Trophoblast cell (in vitro differentiated cells and primary cell): ENCODE data around the gene HPS6.
"Not testable (repeated sequence)": the region's sequence is repeated elsewhere in the genome, so short reads cannot be mapped to it uniquely, and the experiment has no call there.

Experiments
- DNase-seq, 2 donors: peaks; one replicate each; pipeline ENCODE4 v3.0.0-alpha.2; 2016
- H2AFZ ChIP-seq: 2 replicates; pipeline ENCODE4 v1.6.1; 2013; ENCODE audit warnings: low read length, moderate library complexity, mild to moderate bottlenecking; ENCODE audit not compliant: insufficient read depth, poor library complexity
- H2AK5ac ChIP-seq: 2 replicates; pipeline ENCODE4 v1.6.1; 2013; ENCODE audit warnings: mild to moderate bottlenecking, low read length
- H2BK120ac ChIP-seq: 2 replicates; pipeline ENCODE4 v1.6.1; 2013; ENCODE audit warnings: low read length, mild to moderate bottlenecking, moderate library complexity; ENCODE audit not compliant: insufficient read depth, poor library complexity
- H2BK12ac ChIP-seq: 2 replicates; pipeline ENCODE4 v1.6.1; 2013; ENCODE audit warnings: mild to moderate bottlenecking, low read length, moderate library complexity
- H2BK5ac ChIP-seq: 2 replicates; pipeline ENCODE4 v1.6.1; 2013; ENCODE audit warnings: low read length, low read depth, moderate library complexity, mild to moderate bottlenecking; ENCODE audit not compliant: poor library complexity
- H3K14ac ChIP-seq: 2 replicates; pipeline ENCODE4 v1.6.1; 2013; ENCODE audit warnings: mild to moderate bottlenecking, low read length
- H3K18ac ChIP-seq: 2 replicates; pipeline ENCODE4 v1.6.1; 2013; ENCODE audit warnings: mild to moderate bottlenecking, low read length
- H3K23ac ChIP-seq: 2 replicates; pipeline ENCODE4 v1.6.1; 2013; ENCODE audit warnings: low read length
- H3K27ac ChIP-seq: 2 replicates; pipeline ENCODE4 v1.5.1; 2013; ENCODE audit warnings: low read depth, mild to moderate bottlenecking, inconsistent platforms, low read length, moderate library complexity
- H3K27me3 ChIP-seq: 2 replicates; pipeline ENCODE4 v1.6.1; 2013; ENCODE audit warnings: inconsistent platforms, mild to moderate bottlenecking, low read length, moderate library complexity; ENCODE audit not compliant: insufficient read depth
- H3K36me3 ChIP-seq, 2 experiments: 1 replicate in 1 of 2; 2 replicates in 1 of 2; pipeline ENCODE4 v1.6.1; 2013; ENCODE audit warnings: low read length in 2 of 2, mild to moderate bottlenecking in 2 of 2, moderate library complexity in 1 of 2; ENCODE audit not compliant: insufficient read depth in 2 of 2, control insufficient read depth in 1 of 2
- H3K4ac ChIP-seq: 2 replicates; pipeline ENCODE4 v1.6.1; 2013; ENCODE audit warnings: low read depth, mild to moderate bottlenecking, low read length, moderate library complexity
- H3K4me1 ChIP-seq, 2 experiments: 1 replicate in 1 of 2; 2 replicates in 1 of 2; pipeline ENCODE4 v1.6.1; 2013; ENCODE audit warnings: low read length in 2 of 2, mild to moderate bottlenecking in 2 of 2, moderate library complexity in 1 of 2; ENCODE audit not compliant: insufficient read depth in 2 of 2, control insufficient read depth in 1 of 2
- H3K4me2 ChIP-seq: 2 replicates; pipeline ENCODE4 v1.6.1; 2013; ENCODE audit warnings: inconsistent platforms, mild to moderate bottlenecking, low read length, moderate library complexity
- H3K4me3 ChIP-seq: 2 replicates; pipeline ENCODE4 v1.5.1; 2013; ENCODE audit warnings: mild to moderate bottlenecking, low read depth, low read length, inconsistent platforms
- H3K79me1 ChIP-seq: one replicate; pipeline ENCODE4 v1.6.1; 2013; ENCODE audit warnings: low read length
- H3K79me2 ChIP-seq: 2 replicates; pipeline ENCODE4 v1.6.1; 2013; ENCODE audit warnings: low read length, mild to moderate bottlenecking; ENCODE audit not compliant: control insufficient read depth, insufficient read depth, poor library complexity
- H3K9ac ChIP-seq: 2 replicates; pipeline ENCODE4 v1.6.1; 2013; ENCODE audit warnings: mild to moderate bottlenecking, low read length
- H3K9me3 ChIP-seq: 2 replicates; pipeline ENCODE4 v1.6.1; 2013; ENCODE audit warnings: low read depth, mild to moderate bottlenecking, control low read depth, inconsistent platforms, low read length; ENCODE audit not compliant: insufficient read depth
- H4K12ac ChIP-seq: 2 replicates; pipeline ENCODE4 v1.6.1; 2013; ENCODE audit warnings: low read depth, mild to moderate bottlenecking, low read length, moderate library complexity
- H4K8ac ChIP-seq: 2 replicates; pipeline ENCODE4 v1.6.1; 2013; ENCODE audit warnings: low read depth, mild to moderate bottlenecking, low read length, moderate library complexity
- H4K91ac ChIP-seq: one replicate; pipeline ENCODE4 v1.6.1; 2013; ENCODE audit warnings: low read depth, mild to moderate bottlenecking, low read length, moderate library complexity
- WGBS: extraction: QIAGEN DNeasy Blood & Tissue Kit; methylation state at CpG from one replicate; pipeline ENCODE4 v1.1.7; 2013; ENCODE audit warnings: missing lambda C conversion rate; ENCODE audit not compliant: insufficient read length, insufficient coverage; ENCODE audit errors: extremely low coverage; 5-methylcytosine and 5-hydroxymethylcytosine counted together

The HPS6 gene

DNA sequence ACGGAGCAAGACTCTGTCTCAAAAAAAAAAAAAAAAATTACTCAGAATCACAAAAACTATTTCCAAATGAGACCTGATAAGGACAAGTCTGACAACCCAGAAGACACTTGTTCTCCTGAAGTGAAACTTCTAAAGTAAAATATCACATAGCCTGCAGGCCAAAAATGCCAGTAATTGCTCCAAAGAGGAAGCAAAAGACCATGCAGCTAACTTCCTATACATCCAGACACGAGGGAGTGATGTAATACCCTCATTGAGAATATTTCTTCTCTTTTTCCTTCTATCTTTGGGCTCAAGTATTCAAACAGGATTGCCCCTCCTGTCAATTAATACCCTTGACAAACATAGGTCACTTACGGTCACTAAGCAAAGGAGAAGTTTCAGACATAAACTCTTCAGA is 40.4 kb upstream of the HPS6 start:
- H3K79me2 ChIP-seq, result no peaks in the 10 kb centered on the region

DNA sequence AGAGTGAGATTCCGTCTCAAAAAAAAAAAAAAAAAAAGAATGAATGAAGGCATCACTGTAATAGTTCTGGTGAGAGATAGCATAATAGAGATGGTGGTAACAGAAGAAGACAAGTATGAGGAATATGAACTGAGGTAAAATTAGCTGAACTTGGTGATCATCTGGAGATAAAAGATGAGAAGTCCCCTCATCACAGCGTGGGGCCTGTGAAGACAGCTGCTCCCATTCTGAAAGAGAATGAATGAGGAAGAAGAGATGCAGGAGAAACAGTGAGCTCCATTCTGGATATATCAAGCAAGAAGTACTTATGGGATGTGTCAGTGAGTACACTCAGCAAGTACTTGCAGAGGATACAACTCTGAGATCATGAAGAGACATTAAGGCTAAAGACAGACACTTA is 37.9 kb upstream of the HPS6 start:
- no peak overlapping the region for H3K4ac ChIP-seq
- no peaks in the 10 kb centered on the region for H3K79me1 ChIP-seq
- DNase-seq, result peak; percentile 52 to 80
- no peak overlapping the region for H2AK5ac ChIP-seq
- no peak overlapping the region for H2BK120ac ChIP-seq
- no CpG with 5 or more reads among the region's 2 CpGs for WGBS
- H3K4me1 ChIP-seq, result no peaks in the 10 kb centered on the region
- H3K27me3 ChIP-seq, result no peaks in the 10 kb centered on the region
- no peak overlapping the region for H3K18ac ChIP-seq
- no peak overlapping the region for H3K4me3 ChIP-seq
- no peak overlapping the region for H4K91ac ChIP-seq
- H3K4me2 ChIP-seq, result no peak overlapping the region
- no peak overlapping the region for H2BK5ac ChIP-seq
- no peaks in the 10 kb centered on the region for H3K79me2 ChIP-seq
- no peak overlapping the region for H3K23ac ChIP-seq
- no peak overlapping the region for H3K9ac ChIP-seq
- H3K14ac ChIP-seq, result no peak overlapping the region
- H4K8ac ChIP-seq, result no peak overlapping the region
- H3K9me3 ChIP-seq, result no peaks in the 10 kb centered on the region
- H2AFZ ChIP-seq, result no peak overlapping the region
- H4K12ac ChIP-seq, result no peak overlapping the region
- peaks cover 14 to 15% of the 10 kb centered on the region in 2 experiments for H3K36me3 ChIP-seq
- no peak overlapping the region for H3K27ac ChIP-seq
- H2BK12ac ChIP-seq, result no peak overlapping the region

More for the DNA sequence above, 40.4 kb upstream of the HPS6 start:
- no peaks in the 10 kb centered on the region for H3K79me1 ChIP-seq
- H2AFZ ChIP-seq, result no peak overlapping the region
- H3K4ac ChIP-seq, result no peak overlapping the region
- H2BK120ac ChIP-seq, result no peak overlapping the region
- no peak overlapping the region for H4K91ac ChIP-seq
- no peak overlapping the region for H2BK12ac ChIP-seq
- H4K8ac ChIP-seq, result no peak overlapping the region
- no peak overlapping the region for H3K27ac ChIP-seq
- no CpG with 5 or more reads among the region's 3 CpGs for WGBS
- no peaks in the 10 kb centered on the region for H3K9me3 ChIP-seq
- H4K12ac ChIP-seq, result no peak overlapping the region
- H3K4me1 ChIP-seq, result no peaks in the 10 kb centered on the region
- H3K36me3 ChIP-seq, result peaks cover 15 to 19% of the 10 kb centered on the region in 2 experiments
- no peak overlapping the region for H3K18ac ChIP-seq
- no peak overlapping the region for H3K4me2 ChIP-seq
- H3K9ac ChIP-seq, result no peak overlapping the region
- H2AK5ac ChIP-seq, result no peak overlapping the region
- DNase-seq, result peak; percentile 69 to 96
- H3K4me3 ChIP-seq, result no peak overlapping the region
- no peaks in the 10 kb centered on the region for H3K27me3 ChIP-seq
- no peak overlapping the region for H3K23ac ChIP-seq
- H3K14ac ChIP-seq, result no peak overlapping the region
- H2BK5ac ChIP-seq, result no peak overlapping the region

DNA sequence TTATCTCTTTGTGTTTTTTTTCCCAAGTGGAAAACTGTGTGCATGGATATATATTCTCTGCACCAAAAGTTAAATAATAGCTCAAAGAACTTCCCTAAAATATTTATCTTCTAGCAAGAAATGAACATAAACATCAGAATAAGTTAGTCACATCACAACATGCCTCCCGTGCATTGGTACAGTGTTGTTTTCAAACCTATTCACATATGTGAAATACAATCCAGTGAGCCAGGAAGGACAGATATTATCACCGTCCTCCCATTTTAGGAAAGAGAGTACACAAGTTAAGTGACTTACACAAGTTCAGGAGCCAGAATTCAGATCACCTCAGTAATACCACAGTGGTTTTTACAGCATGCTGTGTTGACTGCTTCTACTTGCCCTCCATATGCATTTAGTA is 31.4 kb upstream of the HPS6 start:
- H3K14ac ChIP-seq, result no peak overlapping the region
- no peak overlapping the region for H3K18ac ChIP-seq
- WGBS, result no CpG with 5 or more reads among the region's 2 CpGs
- no peak overlapping the region for H3K4me3 ChIP-seq
- H3K79me1 ChIP-seq, result no peaks in the 10 kb centered on the region
- H3K4me1 ChIP-seq, result no peaks in the 10 kb centered on the region
- no peaks in the 10 kb centered on the region for H3K9me3 ChIP-seq
- no peak overlapping the region for H2BK5ac ChIP-seq
- H3K23ac ChIP-seq, result no peak overlapping the region
- H3K9ac ChIP-seq, result no peak overlapping the region
- H3K4ac ChIP-seq, result no peak overlapping the region
- H2AK5ac ChIP-seq, result no peak overlapping the region
- no peak overlapping the region for H4K12ac ChIP-seq
- H2AFZ ChIP-seq, result no peak overlapping the region
- no peak for DNase-seq
- no peak overlapping the region for H4K91ac ChIP-seq
- no peak overlapping the region for H2BK120ac ChIP-seq
- no peak overlapping the region for H2BK12ac ChIP-seq
- peaks cover 15 to 16% of the 10 kb centered on the region in 2 experiments for H3K36me3 ChIP-seq
- H3K27me3 ChIP-seq, result no peaks in the 10 kb centered on the region
- H3K79me2 ChIP-seq, result no peaks in the 10 kb centered on the region
- no peak overlapping the region for H4K8ac ChIP-seq
- no peak overlapping the region for H3K4me2 ChIP-seq
- no peak overlapping the region for H3K27ac ChIP-seq

DNA sequence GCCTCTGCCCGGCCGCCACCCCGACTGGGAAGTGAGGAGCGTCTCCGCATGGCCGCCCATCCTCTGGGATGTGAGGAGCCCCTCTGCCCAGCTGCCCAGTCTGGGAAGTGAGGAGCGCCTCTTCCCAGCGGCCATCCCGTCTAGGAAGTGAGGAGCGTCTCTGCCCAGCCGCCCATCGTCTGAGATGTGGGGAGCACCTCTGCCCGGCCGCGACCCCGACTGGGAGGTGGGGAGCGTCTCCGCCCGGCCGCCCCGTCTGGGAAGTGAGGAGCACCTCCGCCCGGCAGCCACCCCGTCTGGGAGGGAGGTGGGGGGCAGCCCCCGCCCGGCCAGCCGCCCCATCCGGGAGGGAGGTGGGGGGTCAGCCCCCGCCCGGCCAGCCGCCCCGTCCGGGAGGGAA is 29.3 kb upstream of the HPS6 start:
- H3K36me3 ChIP-seq, result peaks cover 12 to 15% of the 10 kb centered on the region in 2 experiments
- not testable (repeated sequence) for H3K18ac ChIP-seq, H3K9me3 ChIP-seq, H3K4me3 ChIP-seq, H3K79me2 ChIP-seq, H3K9ac ChIP-seq, H3K79me1 ChIP-seq, H2BK120ac ChIP-seq, H4K91ac ChIP-seq, H3K23ac ChIP-seq, H2BK12ac ChIP-seq, H3K27me3 ChIP-seq, DNase-seq, H2AFZ ChIP-seq, H2BK5ac ChIP-seq, H3K4ac ChIP-seq, H4K12ac ChIP-seq, H4K8ac ChIP-seq, H3K14ac ChIP-seq, H2AK5ac ChIP-seq, H3K4me2 ChIP-seq, H3K27ac ChIP-seq, H3K4me1 ChIP-seq
- WGBS, result no CpG with 5 or more reads among the region's 33 CpGs
